ENCODE data around the gene ANKDD1A. TPM values are rescaled to one million over a fixed set of nuclear protein-coding genes. Genes with fewer than 3 reads are reported as not detected.

The ANKDD1A gene
- total RNA-seq, 4 donors from 2014 or later, result 0.45 to 7.8 (median 2.4) TPM

DNA sequence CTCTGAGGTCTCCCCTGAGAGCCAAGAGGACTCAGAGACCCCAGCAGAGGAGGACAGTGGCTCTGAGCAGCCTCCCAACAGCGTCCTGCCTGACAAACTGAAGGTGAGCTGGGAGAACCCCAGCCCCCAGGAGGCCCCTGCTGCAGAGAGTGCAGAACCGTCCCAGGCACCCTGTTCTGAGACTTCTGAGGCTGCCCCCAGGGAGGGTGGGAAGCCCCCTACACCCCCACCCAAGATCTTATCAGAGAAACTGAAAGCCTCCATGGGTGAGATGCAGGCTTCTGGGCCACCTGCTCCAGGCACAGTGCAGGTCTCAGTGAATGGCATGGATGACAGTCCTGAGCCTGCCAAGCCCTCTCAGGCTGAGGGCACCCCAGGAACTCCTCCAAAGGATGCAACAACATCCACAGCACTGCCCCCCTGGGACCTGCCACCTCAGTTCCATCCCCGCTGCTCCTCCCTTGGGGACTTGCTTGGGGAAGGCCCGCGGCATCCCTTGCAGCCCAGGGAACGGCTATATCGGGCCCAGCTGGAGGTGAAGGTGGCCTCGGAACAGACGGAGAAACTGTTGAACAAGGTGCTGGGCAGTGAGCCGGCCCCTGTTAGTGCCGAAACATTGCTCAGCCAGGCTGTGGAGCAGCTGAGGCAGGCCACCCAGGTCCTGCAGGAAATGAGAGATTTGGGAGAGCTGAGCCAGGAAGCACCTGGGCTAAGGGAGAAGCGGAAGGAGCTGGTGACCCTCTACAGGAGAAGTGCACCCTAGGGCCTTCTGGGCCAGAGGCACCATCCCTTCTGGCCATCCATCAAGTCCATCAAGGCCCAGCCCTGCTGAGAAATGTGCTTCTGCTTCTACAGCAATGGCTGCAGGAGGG is 46.3 kb upstream of the ANKDD1A start:
- H3K4me3 ChIP-seq, result no peak overlapping the region
- no peak for DNase-seq
- peak overlapping the region; percentile 6 to 79 (median 60) for H3K27ac ChIP-seq
- no peak for TF ChIP-seq POLR2A (IDR thresholded peaks at IDR 0.05)
- TF ChIP-seq, protein P1, sequence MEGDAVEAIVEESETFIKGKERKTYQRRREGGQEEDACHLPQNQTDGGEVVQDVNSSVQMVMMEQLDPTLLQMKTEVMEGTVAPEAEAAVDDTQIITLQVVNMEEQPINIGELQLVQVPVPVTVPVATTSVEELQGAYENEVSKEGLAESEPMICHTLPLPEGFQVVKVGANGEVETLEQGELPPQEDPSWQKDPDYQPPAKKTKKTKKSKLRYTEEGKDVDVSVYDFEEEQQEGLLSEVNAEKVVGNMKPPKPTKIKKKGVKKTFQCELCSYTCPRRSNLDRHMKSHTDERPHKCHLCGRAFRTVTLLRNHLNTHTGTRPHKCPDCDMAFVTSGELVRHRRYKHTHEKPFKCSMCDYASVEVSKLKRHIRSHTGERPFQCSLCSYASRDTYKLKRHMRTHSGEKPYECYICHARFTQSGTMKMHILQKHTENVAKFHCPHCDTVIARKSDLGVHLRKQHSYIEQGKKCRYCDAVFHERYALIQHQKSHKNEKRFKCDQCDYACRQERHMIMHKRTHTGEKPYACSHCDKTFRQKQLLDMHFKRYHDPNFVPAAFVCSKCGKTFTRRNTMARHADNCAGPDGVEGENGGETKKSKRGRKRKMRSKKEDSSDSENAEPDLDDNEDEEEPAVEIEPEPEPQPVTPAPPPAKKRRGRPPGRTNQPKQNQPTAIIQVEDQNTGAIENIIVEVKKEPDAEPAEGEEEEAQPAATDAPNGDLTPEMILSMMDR (IDR thresholded peaks at IDR 0.05), result no peak
- peaks cover 6 to 51% (median 12%) of the 10 kb centered on the region in 3 donors for H3K4me1 ChIP-seq
- no peaks in the 10 kb centered on the region for H3K27me3 ChIP-seq
- intact Hi-C loops (cut with DNase I), result no loop called here
- 94% methylated on average over 2 of the region's 12 CpGs; no CpG with 5 or more reads in 1 of the 2 donors for WGBS, 2 donors
- H3K9me3 ChIP-seq, result no peaks in the 10 kb centered on the region
- peaks cover 7 to 78% (median 13%) of the 10 kb centered on the region in 3 donors for H3K36me3 ChIP-seq

DNA sequence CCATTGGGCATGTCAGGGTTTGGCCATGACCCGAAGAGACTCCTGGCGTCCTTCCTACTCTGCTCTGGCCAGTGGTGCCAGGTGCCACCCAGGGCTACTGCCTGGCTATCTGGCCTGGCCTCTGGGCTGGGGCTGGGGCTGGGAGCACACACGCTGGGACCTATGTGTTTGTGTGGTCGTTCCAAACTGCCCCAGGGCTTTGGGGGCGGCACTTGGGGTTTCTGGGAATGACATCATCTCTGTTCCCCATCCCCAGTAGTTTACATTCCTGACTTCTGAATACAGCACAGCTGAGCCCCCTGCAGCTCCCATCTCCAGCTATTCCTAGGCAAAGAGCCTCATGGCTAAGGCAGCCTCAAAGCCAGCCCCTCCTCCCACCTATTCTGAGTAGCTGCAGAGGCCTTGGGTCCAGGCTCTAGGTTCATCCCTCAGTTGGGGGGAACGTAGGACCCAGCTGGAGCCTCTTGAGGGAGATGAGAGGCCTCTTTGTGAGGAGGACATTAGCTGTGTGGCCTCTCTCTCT is 45.6 kb upstream of the ANKDD1A start:
- no peak overlapping the region for H3K4me3 ChIP-seq
- H3K27me3 ChIP-seq, result no peaks in the 10 kb centered on the region
- H3K27ac ChIP-seq, result peak overlapping the region; percentile 6 to 79 (median 60)
- DNase-seq, result no peak
- H3K9me3 ChIP-seq, result no peaks in the 10 kb centered on the region
- intact Hi-C loops (cut with DNase I), result no loop called here
- no peak for TF ChIP-seq POLR2A (IDR thresholded peaks at IDR 0.05)
- TF ChIP-seq, protein P1 (IDR thresholded peaks at IDR 0.05), result no peak
- H3K36me3 ChIP-seq, result peaks cover 5 to 76% (median 8%) of the 10 kb centered on the region in 3 donors
- H3K4me1 ChIP-seq, result peaks cover 6 to 44% (median 12%) of the 10 kb centered on the region in 3 donors
- WGBS, 2 donors, result 58 to 69% methylated on average over 6 of the region's 6 CpGs

- no peak for DNase-seq
- Histone ChIP-seq H3K27me3 (no peaks in the 10 kb centered on the region), H3K36me3 (peaks cover 5 to 44% (median 8%) of the 10 kb centered on the region in 3 donors), H3K4me1 (peaks cover 6 to 46% (median 22%) of the 10 kb centered on the region in 3 donors), H3K27ac (peak overlapping the region in 1 of 4 donors; percentile 9), H3K4me3 (no peak overlapping the region), H3K9me3 (no peaks in the 10 kb centered on the region)
- intact Hi-C loops (cut with DNase I), result no loop called here
- TF ChIP-seq POLR2A (IDR thresholded peaks at IDR 0.05), result no peak
These were observed 42.2 kb upstream of the ANKDD1A start for GRCh38 chr15:64869501-64869900.

DNA sequence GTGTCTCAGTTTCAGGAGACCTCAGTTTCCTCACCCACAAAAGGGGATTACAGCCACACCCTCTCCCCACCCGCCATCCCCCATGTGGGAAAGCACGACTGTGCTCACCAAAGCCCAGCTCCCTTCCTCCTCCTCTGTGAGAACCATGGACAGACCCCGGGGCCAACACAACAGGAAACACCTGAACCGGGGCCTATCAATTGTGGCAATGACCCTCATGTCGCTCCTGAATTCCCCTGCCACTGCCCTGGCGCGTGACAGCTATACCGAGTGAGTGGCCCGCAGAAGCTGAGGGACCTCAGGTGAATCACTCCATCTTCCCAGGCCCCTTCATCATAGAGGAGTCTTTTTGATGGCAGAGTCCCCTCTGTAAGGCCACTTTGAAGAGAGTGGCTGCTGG is 41.3 kb upstream of the ANKDD1A start:
- no peak for TF ChIP-seq POLR2A (IDR thresholded peaks at IDR 0.05)
- TF ChIP-seq, protein P1 (IDR thresholded peaks at IDR 0.05), result no peak
- no peaks in the 10 kb centered on the region for H3K9me3 ChIP-seq
- DNase-seq, result no peak
- H3K36me3 ChIP-seq, result peaks cover 0 to 35% (median 2%) of the 10 kb centered on the region in 3 donors
- intact Hi-C loops (cut with DNase I), result no loop called here
- peak overlapping the region in 3 of 4 donors; percentile 4 to 72 (median 29) for H3K27ac ChIP-seq
- H3K27me3 ChIP-seq, result no peaks in the 10 kb centered on the region
- peaks cover 6 to 38% (median 19%) of the 10 kb centered on the region in 3 donors for H3K4me1 ChIP-seq
- no peak overlapping the region for H3K4me3 ChIP-seq
- 89% methylated on average over 7 of the region's 9 CpGs; no CpG with 5 or more reads in 1 of the 2 donors for WGBS, 2 donors

- intact Hi-C loops (cut with DNase I), result no loop called here
- 74 to 84% methylated on average over 3 of the region's 3 CpGs for WGBS, 2 donors
- Histone ChIP-seq H3K27ac (no peak overlapping the region), H3K36me3 (peaks cover 0 to 1% (median 0%) of the 10 kb centered on the region in 3 donors), H3K9me3 (no peaks in the 10 kb centered on the region), H3K27me3 (no peaks in the 10 kb centered on the region), H3K4me3 (no peak overlapping the region), H3K4me1 (peaks cover 13 to 41% (median 22%) of the 10 kb centered on the region in 3 donors)
- TF ChIP-seq, protein P1 (IDR thresholded peaks at IDR 0.05), result no peak
- TF ChIP-seq POLR2A (IDR thresholded peaks at IDR 0.05), result no peak
- DNase-seq, result no peak
These were observed 36.0 kb upstream of the ANKDD1A start for GRCh38 chr15:64875641-64876223.

Data from esophagus squamous epithelium (tissue), 5 donors.